HCT116 (cell line): ENCODE measurements around the gene RHOT1. TPM values are rescaled to one million over a fixed set of nuclear protein-coding genes. Genes with fewer than 3 reads are reported as not detected.

Experiments used
- ATAC-seq: fragments of 200-7000 bp; cut with Tn5 transposase; 2 replicates; pipeline ENCODE4 v1.9.1; 2020; ENCODE audit warnings: mild to moderate bottlenecking, moderate library complexity
- BruUV-seq: library from RNA; stranded (reverse); fragments of 400-500 nt; replicated peaks from 2 replicates; lab custom pipeline; 2021; lab: Mats Ljungman, UMichigan
- CTCF ChIA-PET: fragments of 300-600 bp; sonication (Branson Sonifier 250); formaldehyde crosslinking; loops from one replicate; lab custom pipeline; 2021; ENCODE audit warnings: antibody characterized with exemption; lab: Charles Lee
- POLR2A ChIA-PET: fragments of 300-600, 350-600 bp; sonication (Branson Sonifier 250); formaldehyde crosslinking; loops from one replicate; lab custom pipeline; 2021; ENCODE audit warnings: antibody characterized with exemption; lab: Charles Lee
- RAD21 ChIA-PET, 2 experiments: fragments of 300-600 bp; sonication (Branson Sonifier 250); formaldehyde crosslinking; loops; one replicate each; lab custom pipeline; 2023; ENCODE audit warnings: low total read pairs in 2 of 2; ENCODE audit not compliant: uncharacterized antibody in 2 of 2, unreplicated experiment in 2 of 2, low non-redundant PET in 1 of 2; lab: Charles Lee
- DNase-seq: peaks from one replicate; pipeline ENCODE4 v3.0.0-alpha.2; 2010; ENCODE audit warnings: low read depth, low spot score
- H2AFZ ChIP-seq: fragments of 200-600 bp; shearing (Covaris generic), sonication (generic); 2 replicates; pipeline ENCODE4 v1.6.1; 2017; ENCODE audit warnings: low read depth, mixed run types, mixed read lengths, antibody characterized with exemption, low read length; ENCODE audit not compliant: poor library complexity, severe bottlenecking
- H3K27ac ChIP-seq: 2 replicates; pipeline ENCODE4 v1.5.1; 2012; ENCODE audit warnings: low read depth, low read length
- H3K27me3 ChIP-seq: fragments of 200-600 bp; sonication (generic); 2 replicates; pipeline ENCODE4 v1.6.1; 2016; ENCODE audit warnings: mixed run types, low read length, mixed read lengths; ENCODE audit not compliant: insufficient read depth
- H3K36me3 ChIP-seq, 2 experiments: fragments of 200-500 bp in 1 of 2; fragments of 200-600 bp in 1 of 2; sonication (Bioruptor generic) in 1 of 2; sonication (generic) in 1 of 2; 2 replicates each; pipeline versions ENCODE4 v1.5.1 to v1.6.1; 2014 to 2016; ENCODE audit warnings: low read length in 2 of 2, inconsistent platforms in 1 of 2, mixed read lengths in 1 of 2, mixed run types in 1 of 2; ENCODE audit not compliant: insufficient read depth in 2 of 2, control insufficient read depth in 1 of 2
- H3K4me1 ChIP-seq, 2 experiments: fragments of 200-600 bp in 1 of 2; sonication (generic) in 1 of 2; 2 replicates each; pipeline versions ENCODE4 v1.5.1 to v1.6.1; 2012 to 2017; ENCODE audit warnings: low read length in 2 of 2, inconsistent platforms in 1 of 2, mild to moderate bottlenecking in 1 of 2, mixed read lengths in 1 of 2, mixed run types in 1 of 2, moderate library complexity in 1 of 2; ENCODE audit not compliant: insufficient read depth in 2 of 2, control insufficient read depth in 1 of 2
- H3K4me2 ChIP-seq: fragments of 200-600 bp; sonication (generic); 2 replicates; pipeline ENCODE4 v1.6.1; 2017; ENCODE audit warnings: mixed run types, low read length, mixed read lengths
- H3K4me3 ChIP-seq, 2 experiments: fragments of 200-600 bp in 1 of 2; sonication (generic) in 1 of 2; replicated peaks in 1 of 2; 2 replicates each; pipeline ENCODE4 v1.5.1; 2011 to 2016; ENCODE audit warnings: low read length in 2 of 2, control low read depth in 1 of 2, low read depth in 1 of 2, mild to moderate bottlenecking in 1 of 2, mixed read lengths in 1 of 2, mixed run types in 1 of 2
- H3K79me2 ChIP-seq: fragments of 200-600 bp; sonication (generic); 2 replicates; pipeline ENCODE4 v1.6.1; 2017; ENCODE audit warnings: mild to moderate bottlenecking, mixed run types, low read length, moderate library complexity, mixed read lengths; ENCODE audit not compliant: insufficient read depth
- H3K9ac ChIP-seq: fragments of 200-600 bp; sonication (generic); 2 replicates; pipeline ENCODE4 v1.6.1; 2016; ENCODE audit warnings: low read length, mixed read lengths
- H3K9me2 ChIP-seq: fragments of 200-600 bp; sonication (generic), shearing (Covaris generic); 2 replicates; pipeline ENCODE4 v1.6.1; 2017; ENCODE audit warnings: mixed run types, mild to moderate bottlenecking, moderate library complexity; ENCODE audit not compliant: insufficient read depth
- H3K9me3 ChIP-seq, 2 experiments: fragments of 200-500 bp in 1 of 2; fragments of 200-600 bp in 1 of 2; sonication (Bioruptor generic) in 1 of 2; sonication (generic) in 1 of 2; 2 replicates each; pipeline ENCODE4 v1.6.1; 2014 to 2017; ENCODE audit warnings: low read length in 2 of 2, mixed read lengths in 2 of 2, inconsistent platforms in 1 of 2, low read depth in 1 of 2, mild to moderate bottlenecking in 1 of 2, mixed run types in 1 of 2, moderate library complexity in 1 of 2; ENCODE audit not compliant: control insufficient read depth in 1 of 2, insufficient read depth in 1 of 2
- H4K20me1 ChIP-seq: fragments of 200-600 bp; sonication (generic), shearing (Covaris generic); 2 replicates; pipeline ENCODE4 v1.6.1; 2017; ENCODE audit warnings: mixed run types, mild to moderate bottlenecking, moderate library complexity; ENCODE audit not compliant: insufficient read depth
- CBX3 ChIP-seq: IDR thresholded peaks from 2 replicates; pipeline ENCODE4 v1.6.1; 2012; ENCODE audit warnings: low read depth
- CEBPB ChIP-seq: IDR thresholded peaks from 2 replicates; pipeline ENCODE4 v1.6.1; 2012; ENCODE audit warnings: low read depth
- POLR2A ChIP-seq: IDR thresholded peaks from 2 replicates; pipeline ENCODE4 v1.7.0; 2011; ENCODE audit warnings: borderline replicate concordance; ENCODE audit not compliant: insufficient read depth, insufficient read length; ENCODE audit errors: extremely low read depth
- SRF ChIP-seq: IDR thresholded peaks from 2 replicates; pipeline ENCODE4 v1.6.1; 2012; ENCODE audit warnings: low read depth
- ZNF274 ChIP-seq: fragments of 200-500 bp; sonication (Bioruptor generic); IDR thresholded peaks from 2 replicates; pipeline ENCODE4 v1.6.1; 2014; ENCODE audit warnings: mild to moderate bottlenecking, low read depth, low read length, inconsistent platforms
- intact Hi-C: fragments of 100-400 bp; cut with micrococcal nuclease; formaldehyde crosslinking; loops from 2 replicates; pipeline ENCODE4 v1.10.0; 2022
- total RNA-seq: library from RNA; stranded (reverse); gene quantifications from one replicate; pipeline ENCODE4 v1.2.1, GENCODE V29; 2021; ENCODE audit not compliant: unreplicated experiment
- TF ChIP-seq, protein P1 (sequence below), 3 experiments: fragments of 200-600 bp in 1 of 3; sonication (generic) in 1 of 3; IDR thresholded peaks in 2 of 3; conservative IDR thresholded peaks in 1 of 3; 2 replicates each; pipeline ENCODE4 v1.5.1; 2012 to 2017; ENCODE audit warnings: low read depth in 2 of 3, low read length in 2 of 3, antibody characterized with exemption in 1 of 3, borderline replicate concordance in 1 of 3, control low read depth in 1 of 3, mild to moderate bottlenecking in 1 of 3, mixed read lengths in 1 of 3, mixed run types in 1 of 3, moderate library complexity in 1 of 3; ENCODE audit not compliant: insufficient read depth in 1 of 3
- TF ChIP-seq, protein P2 (sequence below): IDR thresholded peaks from 2 replicates; pipeline ENCODE4 v1.6.1; 2012; ENCODE audit warnings: low read depth

RHOT1 gene
- total RNA-seq, 1 experiment from 2014 or later, result 33.3 TPM

- Histone ChIP-seq H3K27ac (no peak overlapping the region), H3K36me3 (no peaks in the 10 kb centered on the region), H2AFZ (no peak overlapping the region), H3K79me2 (no peaks in the 10 kb centered on the region), H3K9ac (no peak overlapping the region), H4K20me1 (no peaks in the 10 kb centered on the region), H3K27me3 (no peaks in the 10 kb centered on the region), H3K9me2 (no peaks in the 10 kb centered on the region), H3K4me1 (no peaks in the 10 kb centered on the region; a peak in 1 of 4 replicates), H3K4me3 (no peak overlapping the region), H3K9me3 (no peaks in the 10 kb centered on the region), H3K4me2 (no peak overlapping the region)
- TF ChIP-seq ZNF274 (no peak), CEBPB (no peak), SRF (no peak), POLR2A (no peak), CBX3 (no peak)
- TF ChIP-seq, protein P1, sequence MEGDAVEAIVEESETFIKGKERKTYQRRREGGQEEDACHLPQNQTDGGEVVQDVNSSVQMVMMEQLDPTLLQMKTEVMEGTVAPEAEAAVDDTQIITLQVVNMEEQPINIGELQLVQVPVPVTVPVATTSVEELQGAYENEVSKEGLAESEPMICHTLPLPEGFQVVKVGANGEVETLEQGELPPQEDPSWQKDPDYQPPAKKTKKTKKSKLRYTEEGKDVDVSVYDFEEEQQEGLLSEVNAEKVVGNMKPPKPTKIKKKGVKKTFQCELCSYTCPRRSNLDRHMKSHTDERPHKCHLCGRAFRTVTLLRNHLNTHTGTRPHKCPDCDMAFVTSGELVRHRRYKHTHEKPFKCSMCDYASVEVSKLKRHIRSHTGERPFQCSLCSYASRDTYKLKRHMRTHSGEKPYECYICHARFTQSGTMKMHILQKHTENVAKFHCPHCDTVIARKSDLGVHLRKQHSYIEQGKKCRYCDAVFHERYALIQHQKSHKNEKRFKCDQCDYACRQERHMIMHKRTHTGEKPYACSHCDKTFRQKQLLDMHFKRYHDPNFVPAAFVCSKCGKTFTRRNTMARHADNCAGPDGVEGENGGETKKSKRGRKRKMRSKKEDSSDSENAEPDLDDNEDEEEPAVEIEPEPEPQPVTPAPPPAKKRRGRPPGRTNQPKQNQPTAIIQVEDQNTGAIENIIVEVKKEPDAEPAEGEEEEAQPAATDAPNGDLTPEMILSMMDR (IDR thresholded peaks at IDR 0.05 in 2 of 3, conservative IDR thresholded peaks at IDR 0.05 in 1 of 3; ENCODE audit: borderline replicate concordance in 1 of 3, insufficient read depth in 1 of 3, low read depth in 2 of 3, low read length in 2 of 3), result peak; percentile 15 to 42 (median 29); a peak in 3 of 6 replicates
- TF ChIP-seq, protein P2, sequence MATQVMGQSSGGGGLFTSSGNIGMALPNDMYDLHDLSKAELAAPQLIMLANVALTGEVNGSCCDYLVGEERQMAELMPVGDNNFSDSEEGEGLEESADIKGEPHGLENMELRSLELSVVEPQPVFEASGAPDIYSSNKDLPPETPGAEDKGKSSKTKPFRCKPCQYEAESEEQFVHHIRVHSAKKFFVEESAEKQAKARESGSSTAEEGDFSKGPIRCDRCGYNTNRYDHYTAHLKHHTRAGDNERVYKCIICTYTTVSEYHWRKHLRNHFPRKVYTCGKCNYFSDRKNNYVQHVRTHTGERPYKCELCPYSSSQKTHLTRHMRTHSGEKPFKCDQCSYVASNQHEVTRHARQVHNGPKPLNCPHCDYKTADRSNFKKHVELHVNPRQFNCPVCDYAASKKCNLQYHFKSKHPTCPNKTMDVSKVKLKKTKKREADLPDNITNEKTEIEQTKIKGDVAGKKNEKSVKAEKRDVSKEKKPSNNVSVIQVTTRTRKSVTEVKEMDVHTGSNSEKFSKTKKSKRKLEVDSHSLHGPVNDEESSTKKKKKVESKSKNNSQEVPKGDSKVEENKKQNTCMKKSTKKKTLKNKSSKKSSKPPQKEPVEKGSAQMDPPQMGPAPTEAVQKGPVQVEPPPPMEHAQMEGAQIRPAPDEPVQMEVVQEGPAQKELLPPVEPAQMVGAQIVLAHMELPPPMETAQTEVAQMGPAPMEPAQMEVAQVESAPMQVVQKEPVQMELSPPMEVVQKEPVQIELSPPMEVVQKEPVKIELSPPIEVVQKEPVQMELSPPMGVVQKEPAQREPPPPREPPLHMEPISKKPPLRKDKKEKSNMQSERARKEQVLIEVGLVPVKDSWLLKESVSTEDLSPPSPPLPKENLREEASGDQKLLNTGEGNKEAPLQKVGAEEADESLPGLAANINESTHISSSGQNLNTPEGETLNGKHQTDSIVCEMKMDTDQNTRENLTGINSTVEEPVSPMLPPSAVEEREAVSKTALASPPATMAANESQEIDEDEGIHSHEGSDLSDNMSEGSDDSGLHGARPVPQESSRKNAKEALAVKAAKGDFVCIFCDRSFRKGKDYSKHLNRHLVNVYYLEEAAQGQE, result no peak
- DNase-seq (no peak), ATAC-seq (peak; percentile 80)
- RAD21 ChIA-PET, result no interaction called here
- CTCF ChIA-PET, result interaction anchor here (1.5 kb wide), 1 partner anchor 28 kb away, joined by 4 read pairs; no protein-coding TSS in a partner anchor
- no TSS peak for BruUV-seq
- POLR2A ChIA-PET, result no interaction called here
- intact Hi-C loops, result no loop called here
Measured at GRCh38 chr17:32111141-32111771, 31.0 kb upstream of the RHOT1 start.
